HFFc6 (cell line): ENCODE data around the gene RBBP9. TPM values are rescaled to one million over a fixed set of nuclear protein-coding genes. Genes with fewer than 3 reads are reported as not detected.
A peak's percentile ranks its signal among the peaks of the same experiment; 100 is the strongest.

ENCODE experiments used
- DNase-seq: peaks from one replicate; pipeline ENCODE4 v3.0.0-alpha.2; 2018
- H3K27ac Mint-ChIP-seq: 2 replicates; pipeline ENCODE4 v1.8.0; 2020; ENCODE audit warnings: mild to moderate bottlenecking, mixed read lengths
- H3K27me3 Mint-ChIP-seq: 2 replicates; pipeline ENCODE4 v1.8.0; 2021; ENCODE audit warnings: mild to moderate bottlenecking, moderate library complexity, mixed read lengths; ENCODE audit not compliant: insufficient read depth
- H3K36me3 Mint-ChIP-seq: 2 replicates; pipeline ENCODE4 v1.8.0; 2021; ENCODE audit warnings: low read depth, mixed read lengths
- H3K4me1 Mint-ChIP-seq: 2 replicates; pipeline ENCODE4 v1.8.0; 2020; ENCODE audit warnings: low read depth, mixed read lengths
- H3K4me3 Mint-ChIP-seq: 2 replicates; pipeline ENCODE4 v1.8.0; 2020; ENCODE audit warnings: mild to moderate bottlenecking, moderate library complexity, mixed read lengths
- H3K9me3 Mint-ChIP-seq: 2 replicates; pipeline ENCODE4 v1.8.0; 2020; ENCODE audit warnings: mild to moderate bottlenecking, mixed read lengths
- CTCF ChIP-seq: fragments of 200-600 bp; sonication (generic); IDR thresholded peaks from 2 replicates; pipeline ENCODE4 v1.5.0; 2021; ENCODE audit warnings: antibody characterized with exemption, mild to moderate bottlenecking
- long read RNA-seq: library from polyadenylated mRNA; unstranded; transcript quantifications from one replicate; pipeline ENCODE4 v2.0.0, GENCODE V29; 2019
- total RNA-seq, 6 experiments: library from RNA; stranded (reverse); fragmentation: NEBNext Ultra II Directional; extraction: Animal tissue kit (Norgen Biotek cat#: 25700); gene quantifications; 2 replicates in 1 of 6; 3 replicates in 5 of 6; pipeline ENCODE4 v1.2.3, GENCODE V29; 2021

Gene RBBP9
- total RNA-seq = 10 to 100 TPM; 11.5 to 17.5 (median 15.8) TPM
- long read RNA-seq, partial matches to known transcripts = 0 of 2 reads
- long read RNA-seq, other reads (novel, unspliced or antisense) = 1 of 2 reads

- peak; percentile 65 for DNase-seq
- H3K27me3 Mint-ChIP-seq = no peaks in the 10 kb centered on the region
- peaks cover 6% of the 10 kb centered on the region; the same call in 1 of the 2 replicates for H3K36me3 Mint-ChIP-seq
- H3K27ac Mint-ChIP-seq = peak within 1 kb of the TSS; percentile 73
- peaks cover 15% of the 10 kb centered on the region for H3K4me1 Mint-ChIP-seq
- TF ChIP-seq CTCF = no peak
- no peaks in the 10 kb centered on the region for H3K9me3 Mint-ChIP-seq
- peak within 1 kb of the TSS; percentile 99 for H3K4me3 Mint-ChIP-seq
Observed at GRCh38 chr20:18496740-18497592, at the start of gene RBBP9. Gene RBBP9 (minus strand): TSS chr20:18497225. CDS start chr20:18497167, 58 bp downstream.

GRCh38 chr20:18545566-18545965, 48.5 kb upstream of the RBBP9 start:
- no peak overlapping the region for H3K27ac Mint-ChIP-seq
- H3K9me3 Mint-ChIP-seq = no peaks in the 10 kb centered on the region
- no peaks in the 10 kb centered on the region for H3K27me3 Mint-ChIP-seq
- peaks cover 28% of the 10 kb centered on the region for H3K4me1 Mint-ChIP-seq
- no peak for TF ChIP-seq CTCF
- H3K4me3 Mint-ChIP-seq = no peak overlapping the region
- H3K36me3 Mint-ChIP-seq = peaks cover 41% of the 10 kb centered on the region
- DNase-seq = no peak

GRCh38 chr20:18543932-18544331, 46.9 kb upstream of the RBBP9 start:
- no peak for DNase-seq
- no peaks in the 10 kb centered on the region for H3K9me3 Mint-ChIP-seq
- no peak for TF ChIP-seq CTCF
- H3K27ac Mint-ChIP-seq = no peak overlapping the region
- peaks cover 28% of the 10 kb centered on the region for H3K4me1 Mint-ChIP-seq
- no peak overlapping the region for H3K4me3 Mint-ChIP-seq
- H3K36me3 Mint-ChIP-seq = peaks cover 45% of the 10 kb centered on the region
- no peaks in the 10 kb centered on the region for H3K27me3 Mint-ChIP-seq

GRCh38 chr20:18543216-18543615, 46.2 kb upstream of the RBBP9 start:
- Mint-ChIP-seq H3K4me1 (peaks cover 28% of the 10 kb centered on the region), H3K4me3 (no peak overlapping the region), H3K36me3 (peaks cover 40% of the 10 kb centered on the region), H3K27me3 (no peaks in the 10 kb centered on the region), H3K27ac (peak overlapping the region; percentile 32; the same call in 1 of the 2 replicates), H3K9me3 (no peaks in the 10 kb centered on the region)
- no peak for TF ChIP-seq CTCF
- no peak for DNase-seq

- Mint-ChIP-seq H3K27me3 (no peaks in the 10 kb centered on the region), H3K4me1 (peaks cover 33% of the 10 kb centered on the region), H3K36me3 (peaks cover 48% of the 10 kb centered on the region), H3K9me3 (no peaks in the 10 kb centered on the region), H3K4me3 (no peak overlapping the region), H3K27ac (peak overlapping the region; percentile 33; the same call in 1 of the 2 replicates)
- DNase-seq = peak; percentile 7
- TF ChIP-seq CTCF = no peak
Observed at GRCh38 chr20:18541741-18542140, 44.7 kb upstream of the RBBP9 start.
